GM06990 (cell line): Measurements from ENCODE around the gene ADAMTS2.

Source experiments
- DNase-seq: peaks from one replicate; pipeline ENCODE4 v3.0.0-alpha.2; 2011; ENCODE audit not compliant: insufficient read length; ENCODE audit errors: extremely low read depth
- H3K27me3 ChIP-seq: replicated peaks from 2 replicates; pipeline ENCODE4 v1.6.0; 2011; ENCODE audit warnings: low read length; ENCODE audit not compliant: control insufficient read depth, insufficient read depth
- H3K36me3 ChIP-seq: 2 replicates; pipeline ENCODE4 v1.5.1; 2011; ENCODE audit warnings: low read length; ENCODE audit not compliant: control insufficient read depth, insufficient read depth
- H3K4me3 ChIP-seq: replicated peaks from 2 replicates; pipeline ENCODE4 v1.5.1; 2011; ENCODE audit warnings: low read depth, mild to moderate bottlenecking, control low read depth, low read length
- TF ChIP-seq, protein P1 (sequence below): IDR thresholded peaks from 2 replicates; pipeline ENCODE4 v1.5.1; 2011; ENCODE audit warnings: low read length, control low read depth, mild to moderate bottlenecking, inconsistent platforms; ENCODE audit not compliant: insufficient read depth, poor library complexity, severe bottlenecking

Gene ADAMTS2

DNA sequence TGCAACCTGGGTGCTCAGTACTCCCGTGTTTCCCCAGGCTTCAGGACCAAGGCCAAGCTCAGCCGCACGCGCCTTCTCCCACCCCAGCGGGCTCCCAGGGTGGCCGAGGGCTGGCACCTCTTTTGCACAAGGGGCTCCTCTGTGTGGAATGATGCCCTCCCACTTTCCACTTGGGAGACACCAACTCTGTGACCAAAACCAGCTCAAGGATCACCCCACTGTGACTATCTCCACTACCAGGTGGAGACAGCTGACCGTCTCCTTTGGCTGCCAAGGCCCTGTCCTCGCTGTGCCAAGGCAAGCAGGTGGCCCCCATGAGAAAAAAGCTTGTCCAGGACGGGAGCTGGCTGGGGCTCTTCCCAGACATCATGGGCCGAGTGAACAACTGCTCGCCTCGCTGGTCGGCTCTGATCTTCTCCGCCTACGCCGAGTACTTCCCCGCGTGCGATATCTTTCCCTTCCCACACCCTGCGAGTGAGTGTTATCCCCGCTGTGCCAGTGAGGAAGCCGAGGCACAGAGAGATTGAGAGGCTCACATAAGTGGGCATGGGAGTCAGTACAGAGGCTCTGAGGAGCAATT, 152.3 kb downstream of the ADAMTS2 start:
- Histone ChIP-seq H3K4me3 (no peak overlapping the region), H3K27me3 (no peaks in the 10 kb centered on the region), H3K36me3 (no peaks in the 10 kb centered on the region)
- no peak for DNase-seq
- TF ChIP-seq, protein P1, sequence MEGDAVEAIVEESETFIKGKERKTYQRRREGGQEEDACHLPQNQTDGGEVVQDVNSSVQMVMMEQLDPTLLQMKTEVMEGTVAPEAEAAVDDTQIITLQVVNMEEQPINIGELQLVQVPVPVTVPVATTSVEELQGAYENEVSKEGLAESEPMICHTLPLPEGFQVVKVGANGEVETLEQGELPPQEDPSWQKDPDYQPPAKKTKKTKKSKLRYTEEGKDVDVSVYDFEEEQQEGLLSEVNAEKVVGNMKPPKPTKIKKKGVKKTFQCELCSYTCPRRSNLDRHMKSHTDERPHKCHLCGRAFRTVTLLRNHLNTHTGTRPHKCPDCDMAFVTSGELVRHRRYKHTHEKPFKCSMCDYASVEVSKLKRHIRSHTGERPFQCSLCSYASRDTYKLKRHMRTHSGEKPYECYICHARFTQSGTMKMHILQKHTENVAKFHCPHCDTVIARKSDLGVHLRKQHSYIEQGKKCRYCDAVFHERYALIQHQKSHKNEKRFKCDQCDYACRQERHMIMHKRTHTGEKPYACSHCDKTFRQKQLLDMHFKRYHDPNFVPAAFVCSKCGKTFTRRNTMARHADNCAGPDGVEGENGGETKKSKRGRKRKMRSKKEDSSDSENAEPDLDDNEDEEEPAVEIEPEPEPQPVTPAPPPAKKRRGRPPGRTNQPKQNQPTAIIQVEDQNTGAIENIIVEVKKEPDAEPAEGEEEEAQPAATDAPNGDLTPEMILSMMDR: no peak

DNA sequence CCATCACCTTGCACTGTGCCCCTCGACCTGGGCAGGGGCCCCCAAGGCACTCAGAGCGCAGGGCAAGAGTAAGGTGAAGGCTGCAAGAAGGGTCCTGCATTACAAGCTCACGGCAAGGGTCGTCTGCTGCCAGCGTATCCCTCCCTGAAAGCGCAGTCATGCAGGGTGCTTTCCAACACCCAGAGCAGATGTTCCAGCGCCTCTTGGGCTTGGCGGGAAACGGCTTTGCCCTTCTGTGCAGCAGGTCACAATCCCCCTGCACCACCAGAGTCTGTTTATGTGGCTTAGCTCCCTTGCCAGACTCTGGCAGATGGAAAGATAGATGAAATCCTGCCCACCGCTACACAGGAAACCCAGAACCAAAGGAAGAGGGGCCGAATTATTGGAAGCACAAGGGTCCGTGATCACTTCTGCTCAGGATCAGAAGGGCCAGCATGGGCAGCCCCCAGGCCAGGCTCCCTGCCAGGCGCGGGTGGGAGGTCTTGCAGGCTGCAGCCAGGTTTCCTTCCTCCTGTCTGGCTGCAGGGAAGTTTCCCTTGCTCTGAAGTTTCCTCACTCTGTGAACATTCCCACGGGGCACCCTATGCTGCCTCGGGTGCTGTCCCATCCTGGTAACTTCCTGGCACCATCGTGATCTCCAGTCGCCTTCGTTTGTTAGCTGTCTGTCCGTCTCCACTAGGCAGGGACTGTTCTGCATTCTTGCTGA, 152.9 kb downstream of the ADAMTS2 start:
- no peak overlapping the region for H3K4me3 ChIP-seq
- no peak for DNase-seq
- H3K27me3 ChIP-seq: no peaks in the 10 kb centered on the region
- no peaks in the 10 kb centered on the region for H3K36me3 ChIP-seq
- TF ChIP-seq, protein P1: no peak

DNA sequence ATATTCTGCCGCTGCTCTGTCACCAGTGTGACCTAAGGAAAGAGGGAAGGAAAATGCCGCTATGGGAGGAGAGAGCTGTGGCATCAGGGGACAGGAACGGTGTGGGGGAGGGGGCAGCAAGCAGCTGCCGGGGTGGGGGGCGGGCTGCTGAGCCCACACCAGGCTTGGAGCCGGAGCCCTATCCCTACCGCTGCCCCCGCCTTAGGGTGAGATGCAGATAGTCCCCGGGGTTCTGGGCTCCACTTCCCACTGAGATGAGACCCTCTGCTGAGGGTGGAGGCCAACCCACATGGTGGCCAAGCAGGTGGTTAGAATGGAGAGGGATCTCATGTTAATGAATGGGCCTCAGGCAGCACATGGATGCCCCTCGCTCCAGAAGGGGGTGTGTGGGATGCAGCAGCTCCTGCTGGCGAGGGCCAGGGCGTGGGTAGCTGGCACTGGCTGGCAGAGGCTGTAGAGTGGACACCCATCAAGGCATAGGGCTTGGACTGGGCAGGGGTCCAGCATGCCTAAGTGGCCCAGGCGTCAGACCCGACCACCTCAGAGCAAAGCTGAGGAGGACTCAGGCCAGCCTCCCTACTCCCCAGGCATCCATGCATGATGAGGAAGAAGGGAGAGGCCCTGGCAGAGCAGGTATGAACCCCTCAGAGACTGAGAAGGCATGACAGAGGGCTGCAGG, 153.6 kb downstream of the ADAMTS2 start:
- H3K27me3 ChIP-seq: no peaks in the 10 kb centered on the region
- TF ChIP-seq, protein P1: no peak

DNA sequence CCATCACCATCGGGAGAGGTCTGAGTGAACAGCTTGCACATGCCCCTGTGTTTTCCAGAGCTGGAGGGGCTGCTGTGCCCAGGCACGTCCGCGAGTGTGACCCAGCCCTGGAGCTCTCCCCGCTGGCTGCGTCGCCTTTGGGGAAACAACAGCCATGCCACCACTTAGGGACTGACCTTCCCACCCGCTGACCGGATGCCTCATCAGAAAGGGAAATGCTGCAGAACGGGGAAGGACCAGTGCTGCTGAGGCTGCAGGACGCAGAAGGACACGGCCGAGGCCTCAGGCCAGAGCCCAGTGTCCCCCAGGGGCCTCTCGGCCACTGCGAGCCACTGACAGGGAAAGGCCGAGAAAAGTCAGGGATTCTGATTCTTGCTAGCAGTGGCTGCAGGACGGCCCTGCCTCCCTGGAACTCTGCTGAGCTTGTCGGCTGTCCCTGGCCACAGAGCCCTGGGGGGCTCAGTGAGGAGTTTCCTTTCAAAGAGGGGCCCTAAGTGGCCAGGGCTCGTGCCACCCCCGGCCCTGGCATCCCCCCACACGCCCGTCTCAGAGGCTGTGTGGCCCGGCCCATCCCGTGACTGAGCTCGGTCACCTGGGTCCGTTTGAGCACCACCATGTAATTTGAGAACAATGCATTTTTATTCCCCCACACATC, 154.3 kb downstream of the ADAMTS2 start:
- no peak for DNase-seq
- H3K27me3 ChIP-seq: no peaks in the 10 kb centered on the region

More for the DNA sequence above, 153.6 kb downstream of the ADAMTS2 start:
- DNase-seq: no peak
- H3K4me3 ChIP-seq: no peak overlapping the region
- no peaks in the 10 kb centered on the region for H3K36me3 ChIP-seq

DNA sequence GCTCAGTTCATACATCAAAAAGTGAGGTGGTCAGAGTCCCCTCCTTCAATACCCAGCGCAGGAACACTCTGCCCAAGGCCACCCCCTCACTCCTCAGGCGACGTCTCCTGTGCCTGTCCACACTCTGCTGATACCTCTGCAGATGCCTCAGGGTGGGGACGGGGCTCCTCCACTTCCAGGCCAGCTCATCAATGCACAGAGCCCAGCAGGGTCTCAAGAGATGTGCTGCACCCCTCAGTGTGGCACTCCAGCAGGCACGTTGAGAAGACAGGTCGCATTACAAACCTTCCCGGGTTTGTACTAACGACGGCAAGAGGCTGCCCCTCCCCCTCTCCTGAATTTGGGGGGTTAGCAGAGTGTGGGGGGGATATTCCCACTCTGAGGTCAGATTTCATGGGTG, 156.6 kb downstream of the ADAMTS2 start:
- Histone ChIP-seq H3K4me3 (no peak overlapping the region), H3K36me3 (no peaks in the 10 kb centered on the region), H3K27me3 (no peaks in the 10 kb centered on the region)
- TF ChIP-seq, protein P1: no peak
- DNase-seq: no peak

More for the DNA sequence above, 154.3 kb downstream of the ADAMTS2 start:
- H3K4me3 ChIP-seq: no peak overlapping the region
- H3K36me3 ChIP-seq: no peaks in the 10 kb centered on the region
- TF ChIP-seq, protein P1: no peak
